ENCODE data around the gene RBM38. TPM values are rescaled to one million over a fixed set of nuclear protein-coding genes. Genes with fewer than 3 reads are reported as not detected.

The RBM38 gene
- total and polyA plus RNA-seq, 10 of the 15 experiments (the other 5 are each of a cell fraction or from before 2014, with no cell fraction given), result 0.32 to 118 (median 25.2) TPM

- no peak for TF ChIP-seq JUNB (IDR thresholded peaks at IDR 0.05)
- no peak for TF ChIP-seq ZNF274 (IDR thresholded peaks at IDR 0.05; ENCODE audit: insufficient read depth, insufficient read length)
- TF ChIP-seq SIX5 (IDR thresholded peaks at IDR 0.05; ENCODE audit: low read depth, low read length, severe bottlenecking), result no peak
- no peak for TF ChIP-seq KAT2A (conservative IDR thresholded peaks at IDR 0.05; ENCODE audit: control insufficient read depth, low read depth, low read length)
- TF ChIP-seq TCF3 (IDR thresholded peaks at IDR 0.05; ENCODE audit: borderline replicate concordance, insufficient read depth, low read depth, low read length), result peak; percentile 54; the same call in 1 of the 2 replicates
- TF ChIP-seq TCF7 (IDR thresholded peaks at IDR 0.05; ENCODE audit: borderline replicate concordance), result no peak
- 0 out of 4 replicates have a peak, but pooled peaks of 1 of the 2 experiments have one; percentile 13 for TF ChIP-seq SRF (IDR thresholded peaks at IDR 0.05; ENCODE audit: low read depth in 2 of 2, low read length in 2 of 2)
- TF ChIP-seq SIN3A (IDR thresholded peaks at IDR 0.05; ENCODE audit: low read depth, low read length), result peak; percentile 30; the same call in 1 of the 2 replicates
- peak; percentile 86 for TF ChIP-seq MYC (IDR thresholded peaks at IDR 0.05; ENCODE audit: insufficient read depth, insufficient read length, insufficient replicate concordance, low read length, severe bottlenecking)
- TF ChIP-seq MLLT1 (IDR thresholded peaks at IDR 0.05), result peak; percentile 73
- TF ChIP-seq, protein P1, sequence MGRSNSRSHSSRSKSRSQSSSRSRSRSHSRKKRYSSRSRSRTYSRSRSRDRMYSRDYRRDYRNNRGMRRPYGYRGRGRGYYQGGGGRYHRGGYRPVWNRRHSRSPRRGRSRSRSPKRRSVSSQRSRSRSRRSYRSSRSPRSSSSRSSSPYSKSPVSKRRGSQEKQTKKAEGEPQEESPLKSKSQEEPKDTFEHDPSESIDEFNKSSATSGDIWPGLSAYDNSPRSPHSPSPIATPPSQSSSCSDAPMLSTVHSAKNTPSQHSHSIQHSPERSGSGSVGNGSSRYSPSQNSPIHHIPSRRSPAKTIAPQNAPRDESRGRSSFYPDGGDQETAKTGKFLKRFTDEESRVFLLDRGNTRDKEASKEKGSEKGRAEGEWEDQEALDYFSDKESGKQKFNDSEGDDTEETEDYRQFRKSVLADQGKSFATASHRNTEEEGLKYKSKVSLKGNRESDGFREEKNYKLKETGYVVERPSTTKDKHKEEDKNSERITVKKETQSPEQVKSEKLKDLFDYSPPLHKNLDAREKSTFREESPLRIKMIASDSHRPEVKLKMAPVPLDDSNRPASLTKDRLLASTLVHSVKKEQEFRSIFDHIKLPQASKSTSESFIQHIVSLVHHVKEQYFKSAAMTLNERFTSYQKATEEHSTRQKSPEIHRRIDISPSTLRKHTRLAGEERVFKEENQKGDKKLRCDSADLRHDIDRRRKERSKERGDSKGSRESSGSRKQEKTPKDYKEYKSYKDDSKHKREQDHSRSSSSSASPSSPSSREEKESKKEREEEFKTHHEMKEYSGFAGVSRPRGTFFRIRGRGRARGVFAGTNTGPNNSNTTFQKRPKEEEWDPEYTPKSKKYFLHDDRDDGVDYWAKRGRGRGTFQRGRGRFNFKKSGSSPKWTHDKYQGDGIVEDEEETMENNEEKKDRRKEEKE (IDR thresholded peaks at IDR 0.05), result no peak
- no peak for TF ChIP-seq ZNF384 (IDR thresholded peaks at IDR 0.05; ENCODE audit: borderline replicate concordance, low read depth, low read length)
- no peak for TF ChIP-seq SREBF1 (IDR thresholded peaks at IDR 0.05; ENCODE audit: low read length)
- peak; percentile 69; the same call in 1 of the 2 replicates for TF ChIP-seq TAF1 (IDR thresholded peaks at IDR 0.05; ENCODE audit: borderline replicate concordance, low read depth, low read length)
- TF ChIP-seq CUX1 (IDR thresholded peaks at IDR 0.05; ENCODE audit: insufficient replicate concordance, low read depth, low read length), result no peak
- TF ChIP-seq RFX5 (IDR thresholded peaks at IDR 0.05; ENCODE audit: low read depth, low read length), result no peak
- no peak for TF ChIP-seq POLR2AphosphoS2 (IDR thresholded peaks at IDR 0.05; ENCODE audit: low read depth, low read length)
- peak; percentile 73 for TF ChIP-seq IKZF1 (conservative IDR thresholded peaks at IDR 0.05)
- no peak for TF ChIP-seq BRCA1 (IDR thresholded peaks at IDR 0.05; ENCODE audit: low read depth, low read length)
Observed at GRCh38 chr20:57389695-57390603, 1.2 kb upstream of the RBM38 start (continued).

All from GM12878 (cell line).